HFF-Myc (cell line): ENCODE measurements around the gene JOSD2.
A peak's percentile ranks its signal among the peaks of the same experiment; 100 is the strongest.

ENCODE experiments used
- DNase-seq: peaks from one replicate; pipeline ENCODE4 v3.0.0-alpha.2; 2011; ENCODE audit warnings: low read depth; ENCODE audit errors: extremely low read depth
- H3K4me3 ChIP-seq: replicated peaks from 2 replicates; pipeline ENCODE4 v1.5.1; 2011; ENCODE audit warnings: low read depth, mild to moderate bottlenecking, control low read depth, low read length
- CTCF ChIP-seq: IDR thresholded peaks from 2 replicates; pipeline ENCODE4 v1.5.1; 2012; ENCODE audit warnings: mild to moderate bottlenecking, low read depth, low read length, control low read depth; ENCODE audit errors: missing control alignments

JOSD2 gene

GRCh38 chr19:50465986-50466705 lies 44.8 kb downstream of the JOSD2 start:
- DNase-seq, result no peak
- H3K4me3 ChIP-seq, result no peak overlapping the region
- TF ChIP-seq CTCF, result peak; percentile 48

GRCh38 chr19:50465000-50465399 lies 46.0 kb downstream of the JOSD2 start:
- no peak overlapping the region for H3K4me3 ChIP-seq
- no peak for TF ChIP-seq CTCF
- no peak for DNase-seq

- TF ChIP-seq CTCF, result no peak
- DNase-seq, result no peak
- H3K4me3 ChIP-seq, result no peak overlapping the region
Observed at GRCh38 chr19:50464348-50464747, 46.6 kb downstream of the JOSD2 start.

GRCh38 chr19:50462970-50463369 lies 48.0 kb downstream of the JOSD2 start:
- no peak for DNase-seq
- TF ChIP-seq CTCF, result no peak
- no peak overlapping the region for H3K4me3 ChIP-seq

GRCh38 chr19:50461066-50461875 lies 49.7 kb downstream of the JOSD2 start:
- no peak overlapping the region for H3K4me3 ChIP-seq
- peak; percentile 45 for DNase-seq
- TF ChIP-seq CTCF, result peak; percentile 81

GRCh38 chr19:50460161-50460765 lies 50.7 kb downstream of the JOSD2 start:
- no peak overlapping the region for H3K4me3 ChIP-seq

More at GRCh38 chr19:50460161-50460765, 50.7 kb downstream of the JOSD2 start:
- DNase-seq, result no peak
- TF ChIP-seq CTCF, result peak; percentile 2
